CD4-positive, alpha-beta T cell treated with Interleukin-4 for 4 hours (primary cell): ENCODE measurements around the gene PIK3C2G.

Source experiments
- DNase-seq: peaks from one replicate; pipeline ENCODE4 v3.0.0-alpha.2; 2020

Gene PIK3C2G

DNA sequence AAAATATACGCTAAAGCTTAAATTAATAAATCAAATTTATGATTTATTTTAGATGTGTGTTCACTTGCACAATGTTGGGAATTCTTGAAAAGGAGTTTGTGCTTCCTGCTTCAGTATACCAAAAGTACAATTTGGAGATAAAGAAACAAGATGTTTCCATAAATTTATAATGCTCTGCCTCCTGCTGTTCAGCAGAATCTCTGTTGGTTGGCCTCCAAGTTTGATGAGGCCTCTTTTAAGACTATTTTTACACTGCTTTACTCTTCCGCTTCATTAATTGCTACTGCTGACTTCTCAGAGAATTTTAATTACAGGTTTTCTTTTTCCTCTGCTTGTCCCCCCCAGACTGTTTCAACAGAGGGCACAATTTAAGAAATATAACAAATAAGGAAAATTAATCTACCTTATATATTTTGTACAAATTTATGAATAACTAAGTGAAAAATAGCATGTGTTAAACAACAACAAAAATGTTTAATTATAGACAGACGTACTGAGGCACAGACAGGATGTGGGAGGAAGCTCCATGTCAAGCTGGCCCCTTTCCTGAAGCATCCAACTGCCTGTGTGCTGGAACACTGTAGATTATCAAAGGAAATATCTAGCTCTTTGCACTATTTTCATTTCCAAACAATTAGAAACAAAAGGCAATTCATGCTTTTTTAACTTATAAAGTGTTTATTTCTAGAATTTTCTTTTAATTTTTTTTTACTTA lies 83.9 kb downstream of the PIK3C2G start:
- no peak for DNase-seq

DNA sequence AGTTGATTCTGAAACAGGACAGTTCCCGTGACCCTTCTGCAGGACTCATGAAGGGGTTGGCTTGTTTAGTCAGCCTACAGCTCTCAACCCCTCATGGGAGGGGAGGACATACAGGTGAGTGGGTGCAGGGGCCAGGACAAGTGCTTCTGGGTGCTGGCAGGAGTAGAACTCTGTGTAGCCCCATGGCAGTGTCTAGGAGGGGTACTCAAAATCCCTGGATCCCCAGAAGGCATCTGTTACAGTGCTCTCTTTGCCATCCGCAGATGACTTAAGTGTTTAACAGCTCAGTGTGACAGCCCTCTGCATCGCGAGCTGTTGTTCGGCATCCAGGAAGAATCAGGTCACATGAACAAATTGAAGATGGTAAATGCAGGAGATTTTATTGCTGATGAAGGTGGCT lies 91.0 kb downstream of the PIK3C2G start:
- no peak for DNase-seq

DNA sequence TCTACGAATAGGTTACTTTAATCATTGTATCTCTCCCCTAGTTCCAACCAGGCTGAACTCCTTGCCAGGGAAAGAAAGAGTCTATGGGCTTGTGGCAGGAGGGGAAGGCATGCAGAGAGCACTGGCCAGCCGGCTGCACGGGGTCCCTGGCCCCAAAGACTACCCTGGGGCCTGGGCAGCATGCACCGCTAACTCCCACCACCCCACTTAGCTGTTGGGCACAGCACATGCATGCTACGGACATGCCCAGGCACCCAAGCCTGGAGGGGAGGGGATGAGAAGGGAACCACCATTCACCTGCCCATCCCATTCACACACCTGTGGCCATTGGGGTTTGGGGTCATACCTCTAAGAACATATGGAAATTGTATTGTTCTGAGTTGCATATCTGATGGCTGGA lies 94.1 kb downstream of the PIK3C2G start:
- DNase-seq = no peak

DNA sequence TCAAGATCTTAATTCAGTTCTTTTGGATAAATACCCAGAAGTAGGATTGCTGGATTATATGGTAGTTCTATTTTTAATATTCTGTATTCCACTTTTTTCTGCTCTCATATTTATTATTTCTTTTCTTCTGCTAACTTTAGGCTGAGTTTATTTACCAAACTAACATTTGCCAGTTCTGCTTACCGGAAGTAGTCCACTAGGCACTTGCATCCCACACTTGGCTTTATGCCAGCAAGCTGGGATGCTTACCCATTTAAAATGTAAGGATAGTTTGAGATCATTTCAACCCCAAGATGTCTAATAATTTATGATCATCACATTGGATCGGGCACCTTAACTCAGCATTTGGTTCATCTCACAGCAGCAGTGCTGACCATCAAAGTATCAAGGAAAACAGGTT lies 96.8 kb downstream of the PIK3C2G start:
- DNase-seq = no peak

DNA sequence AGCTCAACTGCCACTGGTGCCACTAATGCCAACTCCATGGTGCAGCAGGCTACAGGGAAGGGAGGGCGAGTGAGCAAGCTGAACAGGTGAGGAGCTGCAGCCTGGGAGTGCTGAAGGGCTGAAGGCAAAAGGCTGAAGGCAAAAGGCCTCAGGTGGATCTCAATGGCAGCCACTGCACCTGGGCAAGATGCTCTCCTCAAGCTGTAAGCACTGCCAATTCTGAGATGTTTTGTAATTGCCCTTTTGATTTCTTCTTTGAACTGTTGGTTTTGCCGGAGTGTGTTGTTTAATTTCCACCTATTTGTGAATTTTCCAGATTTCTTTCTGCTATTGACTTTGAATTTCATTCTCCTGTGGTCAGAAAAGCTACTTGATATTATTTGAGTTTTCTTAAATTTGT lies 97.6 kb downstream of the PIK3C2G start:
- no peak for DNase-seq

DNA sequence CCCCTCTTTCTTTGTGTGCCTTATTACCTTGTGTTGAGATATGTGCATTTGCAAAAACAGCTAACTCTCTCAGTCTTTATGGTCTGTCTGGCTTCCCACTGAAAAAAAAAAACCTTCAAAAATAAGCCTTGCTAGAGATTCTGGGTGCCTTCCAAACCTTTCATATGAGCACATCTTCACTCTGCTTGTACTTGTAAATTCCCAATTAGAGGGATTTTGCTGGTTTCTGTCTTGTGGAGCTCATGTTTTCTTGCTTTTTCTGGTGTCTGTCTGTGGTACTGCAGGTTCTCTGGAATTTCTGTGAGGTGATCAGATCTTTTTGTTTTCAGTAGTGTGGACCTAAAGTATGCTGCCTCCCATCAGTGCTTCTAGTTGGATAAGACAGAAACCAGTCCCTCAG lies 100.1 kb downstream of the PIK3C2G start:
- DNase-seq = no peak

DNA sequence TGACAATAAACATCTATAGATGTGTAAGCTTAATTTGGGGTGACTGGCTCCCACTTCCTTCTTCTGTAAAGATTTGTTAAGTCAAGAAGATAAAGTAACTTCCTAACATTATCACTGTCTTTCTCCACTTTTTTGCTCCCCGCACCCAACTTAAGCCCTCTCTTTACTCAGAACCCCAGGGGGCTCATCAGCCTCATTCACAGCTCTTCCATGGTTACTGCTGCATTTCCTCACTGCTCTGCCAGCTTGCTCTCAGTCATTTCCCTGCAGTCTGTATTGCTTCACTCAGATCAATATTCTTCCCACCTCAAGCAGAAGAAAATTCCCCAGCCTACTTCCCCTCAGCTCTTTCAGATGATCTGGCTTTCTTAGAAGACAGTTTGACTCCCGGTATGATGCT lies 102.0 kb downstream of the PIK3C2G start:
- DNase-seq = no peak

DNA sequence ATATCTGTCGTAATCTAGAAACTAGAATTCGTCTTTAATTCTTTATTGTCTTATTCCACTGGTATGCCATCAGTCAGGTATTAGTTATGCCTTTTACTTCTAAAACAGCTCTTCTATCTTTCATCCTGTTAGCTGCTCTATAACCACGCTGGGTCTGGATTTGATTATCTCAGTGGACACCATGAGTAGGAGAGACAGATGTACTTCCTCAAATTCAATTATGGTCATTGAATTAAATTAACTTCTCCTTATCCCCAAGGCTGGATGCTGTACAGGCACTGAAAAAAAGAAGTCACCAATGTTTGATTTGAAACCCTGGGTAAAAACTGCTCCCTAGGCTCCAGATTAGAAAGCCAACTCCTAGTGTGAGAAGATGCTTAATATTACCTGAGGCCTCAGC lies 107.3 kb downstream of the PIK3C2G start:
- no peak for DNase-seq

DNA sequence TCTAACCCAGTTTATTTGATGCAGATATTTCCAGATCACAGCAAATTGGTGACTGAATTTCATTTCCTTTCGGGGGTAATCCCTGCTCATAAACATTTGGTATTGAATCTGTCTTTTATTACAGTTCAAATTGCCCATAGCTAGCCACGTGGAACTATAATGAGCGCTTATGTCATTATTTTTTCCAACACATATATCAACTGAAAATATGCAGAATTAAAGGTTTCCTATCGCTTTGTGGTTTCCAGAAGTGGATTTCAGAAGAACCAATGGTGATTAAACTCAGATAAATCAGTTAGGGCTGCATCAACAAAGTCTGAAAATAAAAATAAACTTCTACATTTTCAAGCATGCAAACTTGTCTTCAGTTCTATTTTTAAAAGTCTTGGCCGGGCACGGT lies 111.9 kb downstream of the PIK3C2G start:
- DNase-seq = no peak

DNA sequence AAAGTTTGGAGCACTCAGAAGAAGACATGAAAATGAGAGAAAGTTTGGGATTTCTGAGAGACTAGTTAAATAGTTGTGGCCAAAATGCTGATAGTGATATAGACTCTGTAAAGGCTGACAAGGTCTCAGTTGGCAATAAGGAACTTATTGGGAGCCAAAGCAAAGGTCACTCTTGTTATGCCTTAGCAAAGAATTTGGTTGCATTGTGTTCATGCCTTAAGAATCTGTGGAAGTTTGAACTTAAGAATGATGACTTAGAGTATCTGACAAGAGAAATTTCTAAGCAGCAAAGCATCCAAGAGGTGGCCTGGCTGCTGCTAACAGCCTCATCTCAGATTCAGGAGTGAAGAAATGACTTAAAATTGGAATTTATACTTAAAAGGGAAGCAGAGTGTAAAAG lies 113.8 kb downstream of the PIK3C2G start:
- DNase-seq = no peak

DNA sequence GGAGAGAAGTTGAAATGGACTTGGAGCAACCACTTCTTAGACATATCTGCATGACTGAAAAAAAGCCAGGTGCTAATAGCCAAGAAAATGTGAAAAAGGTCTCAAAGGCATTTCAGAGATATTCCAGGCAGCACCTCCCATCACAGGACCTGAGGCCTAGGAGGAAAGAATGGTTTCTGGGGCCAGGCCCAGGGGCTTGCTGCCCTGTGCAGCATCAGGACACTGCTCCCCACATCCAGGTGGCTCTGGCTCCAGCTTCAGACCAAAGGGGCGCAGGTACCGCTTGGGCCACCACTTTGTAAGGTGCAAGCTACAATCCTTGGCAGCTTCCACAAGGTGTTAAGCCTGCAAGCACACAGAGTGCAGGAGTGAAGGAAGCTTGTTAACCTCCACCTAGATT lies 114.3 kb downstream of the PIK3C2G start:
- no peak for DNase-seq

DNA sequence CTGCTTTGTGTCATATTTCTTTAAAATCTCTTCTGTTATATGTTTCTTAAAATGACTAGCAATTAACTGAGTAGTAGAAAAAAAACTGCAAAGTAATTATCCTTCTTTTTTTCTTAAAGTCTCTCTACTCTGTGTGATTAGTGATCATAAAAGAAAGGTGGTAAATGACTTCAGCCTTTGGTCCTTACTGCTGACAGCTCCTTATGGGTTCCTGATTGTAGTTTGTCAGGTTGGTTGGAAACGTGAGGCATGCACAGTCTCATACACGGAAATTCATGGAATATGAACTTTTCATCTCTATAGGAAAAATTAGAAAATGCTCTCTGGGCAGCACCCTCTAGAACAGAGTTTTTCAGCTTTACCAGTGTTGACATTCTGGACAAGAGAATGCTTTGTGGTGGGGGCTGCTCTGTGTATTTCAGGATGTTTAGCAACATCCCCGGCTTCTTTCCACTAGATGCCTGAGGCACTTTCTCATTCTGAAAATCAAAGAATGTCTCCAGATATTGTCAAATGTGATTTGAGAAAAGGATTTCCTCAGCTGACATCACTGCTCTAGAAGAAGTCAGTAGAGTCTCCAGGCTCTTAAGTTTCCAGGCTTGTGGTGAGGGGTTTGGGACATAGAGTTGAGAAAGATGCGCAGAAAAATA lies 121.0 kb downstream of the PIK3C2G start:
- no peak for DNase-seq

DNA sequence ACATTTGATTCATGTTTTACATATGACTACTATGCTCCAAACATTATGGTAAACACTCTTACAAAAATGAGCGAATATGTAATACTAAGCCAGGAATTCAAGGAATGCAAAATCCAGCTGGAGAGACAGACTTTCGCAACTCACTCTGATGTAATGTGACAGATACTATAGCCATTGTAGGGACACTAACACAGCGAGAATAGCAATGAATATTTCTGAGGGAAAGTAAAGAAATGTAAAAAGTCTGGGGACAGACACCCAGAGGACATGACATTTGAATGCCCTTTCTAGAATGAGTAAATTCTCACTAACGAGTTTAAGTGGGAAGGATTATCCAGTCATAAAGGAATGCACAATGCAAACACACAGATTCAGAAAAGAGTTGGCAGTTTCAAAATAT lies 121.9 kb downstream of the PIK3C2G start:
- DNase-seq = no peak

DNA sequence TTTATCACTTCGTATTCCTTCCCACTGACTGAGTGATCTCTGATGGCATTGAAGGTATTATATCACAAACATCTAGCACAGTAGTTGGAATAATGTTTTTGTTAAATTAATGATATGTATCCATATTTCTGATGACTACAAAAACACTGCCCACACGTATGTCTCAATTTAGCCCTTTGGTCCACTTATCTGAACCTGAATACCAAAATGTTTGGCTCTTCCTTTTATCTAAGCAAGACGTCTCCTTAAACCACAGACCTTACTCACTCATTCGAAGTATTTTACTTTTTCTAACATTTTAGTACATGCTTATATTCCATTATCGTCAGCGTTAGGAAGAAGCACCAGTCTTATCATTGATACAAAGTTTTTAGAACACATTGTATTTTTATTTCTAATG lies 126.4 kb downstream of the PIK3C2G start:
- no peak for DNase-seq

DNA sequence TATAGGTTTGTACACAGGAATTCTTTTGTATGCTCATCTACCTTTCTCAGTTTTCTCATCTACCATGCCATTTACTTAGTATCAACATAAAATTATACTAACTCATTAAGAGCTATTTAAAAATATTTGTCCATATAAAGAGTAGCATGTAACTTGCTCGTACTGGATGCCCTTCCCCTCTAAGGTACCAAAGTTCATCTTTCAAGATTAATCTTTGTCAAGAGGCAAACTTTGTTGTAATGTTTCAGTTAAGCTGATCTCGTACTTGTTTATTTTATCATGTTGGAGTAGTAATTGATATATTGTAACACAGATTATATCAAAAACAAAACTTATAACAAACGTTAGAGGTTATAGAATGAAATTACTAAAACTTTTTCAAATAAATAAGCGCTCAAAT lies 128.5 kb downstream of the PIK3C2G start:
- no peak for DNase-seq

DNA sequence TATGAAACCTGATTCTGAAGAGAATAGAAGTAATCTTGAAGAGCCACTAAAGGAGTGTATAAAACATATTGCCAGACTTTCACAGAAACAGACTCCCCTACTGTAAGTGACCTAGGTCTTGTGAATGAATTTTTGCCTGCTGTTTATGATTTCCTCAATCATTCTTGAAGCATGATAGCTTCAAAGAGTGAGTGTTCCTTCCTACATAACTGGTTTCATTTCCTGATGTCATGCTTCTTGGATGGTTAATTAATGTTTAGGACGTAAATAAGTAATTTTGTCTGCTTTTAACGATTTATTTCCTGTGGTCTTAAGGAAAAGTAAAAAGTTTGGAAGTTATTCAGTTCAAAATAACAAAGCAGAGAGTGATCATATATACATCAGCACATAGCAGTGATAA lies 129.8 kb downstream of the PIK3C2G start:
- no peak for DNase-seq

DNA sequence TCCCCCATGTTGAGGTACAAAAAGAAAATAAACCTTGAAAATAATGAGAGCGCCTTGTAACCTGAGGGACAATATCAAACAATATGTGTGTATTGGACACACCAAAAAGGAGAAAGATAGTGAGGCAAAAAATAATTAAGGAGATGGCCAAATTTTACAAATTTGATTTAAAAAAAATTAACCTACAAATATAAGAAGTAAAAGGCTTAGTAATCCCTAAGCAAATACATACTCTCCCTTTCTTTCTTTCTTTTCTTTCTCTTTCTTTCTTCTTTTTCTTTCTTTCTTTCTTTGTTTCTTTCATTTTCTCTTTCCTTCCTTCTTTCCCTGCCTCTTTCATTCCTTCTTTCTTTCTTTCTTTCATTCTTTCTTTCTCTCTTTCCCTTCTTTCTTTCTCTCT lies 133.4 kb downstream of the PIK3C2G start:
- DNase-seq = no peak

DNA sequence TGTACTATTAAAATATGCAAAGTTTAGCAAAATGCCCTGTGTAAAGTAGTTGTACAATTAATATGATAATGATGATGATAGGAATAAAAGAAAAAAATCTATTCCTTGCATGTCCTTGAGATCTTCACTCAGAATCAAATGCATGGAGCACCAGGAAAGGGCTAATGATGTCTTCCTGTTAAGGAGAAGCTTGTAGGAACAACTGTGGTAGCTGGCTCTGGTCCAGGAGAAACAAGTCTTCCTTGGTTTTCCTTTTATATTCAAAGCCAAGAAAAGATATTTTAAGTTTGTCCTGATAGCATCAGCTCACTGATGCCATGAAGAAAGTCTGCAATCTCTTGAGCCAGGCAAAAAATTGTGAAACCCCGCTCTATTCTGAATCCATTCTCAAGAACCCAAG lies 138.9 kb downstream of the PIK3C2G start:
- DNase-seq = no peak

DNA sequence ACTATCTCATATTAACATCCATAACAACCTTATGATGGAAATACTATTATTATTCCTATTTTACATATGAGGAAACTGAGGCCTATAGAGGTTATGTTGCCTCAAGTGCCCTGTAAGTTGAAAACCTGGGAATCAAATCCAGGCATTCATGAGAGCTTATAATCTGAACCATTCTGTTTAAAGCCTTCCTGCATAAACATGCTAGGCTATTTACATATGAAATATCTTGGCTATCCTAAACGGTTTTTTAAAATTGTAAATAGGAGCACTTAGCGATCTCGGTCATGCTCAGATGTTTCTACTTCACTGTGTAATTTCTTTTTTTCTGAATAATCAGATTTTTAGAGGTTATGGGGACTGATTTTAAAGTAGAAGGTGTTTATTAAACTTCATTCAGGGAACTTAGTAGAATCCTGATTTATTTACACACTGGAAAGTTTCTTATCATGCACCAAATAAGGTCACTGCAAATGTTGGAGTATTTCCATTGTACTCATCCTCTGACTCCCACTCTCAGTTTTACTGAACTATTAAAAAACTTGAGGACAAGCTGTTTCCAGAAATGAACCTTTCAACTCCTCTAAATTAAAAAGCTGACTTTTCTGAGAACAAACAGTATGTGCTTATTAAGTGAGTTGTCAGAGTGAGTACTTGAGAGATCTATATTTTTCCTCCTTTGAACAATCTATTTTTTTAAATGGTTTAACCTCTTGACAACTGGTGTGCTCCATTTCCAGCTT lies 141.7 kb downstream of the PIK3C2G start:
- DNase-seq = no peak

DNA sequence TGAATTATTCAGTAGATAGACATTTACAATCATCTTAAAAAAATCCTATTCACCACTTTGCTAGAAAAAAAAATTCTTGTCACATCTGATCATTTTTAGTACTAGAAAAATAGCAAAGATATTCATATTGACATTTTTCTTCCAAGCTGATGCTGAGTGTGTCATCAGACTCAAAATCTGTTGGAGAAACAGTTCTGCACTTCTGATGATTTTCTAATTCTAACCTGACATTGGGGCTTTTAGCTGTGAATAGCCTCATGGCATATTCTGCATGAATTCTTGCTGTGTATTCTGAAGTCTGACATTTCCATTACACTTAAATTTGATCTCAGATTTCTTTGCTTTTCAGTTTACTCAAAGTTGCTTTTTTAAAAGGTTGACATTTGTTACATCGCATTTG lies 150.1 kb downstream of the PIK3C2G start:
- no peak for DNase-seq

DNA sequence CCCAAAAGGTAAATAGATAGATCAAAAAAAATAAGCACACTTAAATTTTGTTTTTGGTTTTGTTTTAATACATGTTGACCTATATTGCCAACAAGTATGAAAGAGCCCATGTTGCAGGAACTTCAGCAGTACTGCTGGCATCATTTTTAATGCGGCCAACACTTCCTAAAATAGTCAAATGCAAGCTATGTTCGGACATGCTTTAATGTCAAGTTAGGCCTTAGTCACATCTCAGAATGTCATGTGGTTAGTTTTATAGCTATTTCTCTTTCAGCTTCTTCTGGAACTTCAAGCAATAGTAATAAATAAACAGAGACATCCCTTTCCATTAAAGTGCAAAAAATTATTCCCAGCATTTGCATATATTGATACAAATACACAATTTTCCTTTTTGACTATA lies 153.4 kb downstream of the PIK3C2G start:
- DNase-seq = no peak

DNA sequence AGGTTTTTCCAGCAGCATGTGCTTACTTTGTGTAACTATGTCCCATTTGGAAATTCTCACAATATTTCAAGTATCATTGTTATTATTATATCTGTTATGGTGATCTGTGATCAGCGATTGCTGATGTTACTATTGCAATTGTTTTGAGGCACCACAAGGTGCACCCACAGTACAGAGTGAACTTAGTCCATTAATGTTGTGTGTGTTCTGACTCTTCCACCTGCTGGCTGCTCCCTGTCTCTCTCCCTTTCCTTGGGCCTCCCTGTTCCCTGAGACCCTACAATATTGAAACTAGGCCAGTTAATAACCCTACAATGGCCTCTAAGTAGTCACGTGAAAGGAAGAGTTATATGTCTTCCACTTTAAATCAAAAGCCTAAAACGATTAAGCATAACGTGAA lies 153.9 kb downstream of the PIK3C2G start:
- DNase-seq = no peak

DNA sequence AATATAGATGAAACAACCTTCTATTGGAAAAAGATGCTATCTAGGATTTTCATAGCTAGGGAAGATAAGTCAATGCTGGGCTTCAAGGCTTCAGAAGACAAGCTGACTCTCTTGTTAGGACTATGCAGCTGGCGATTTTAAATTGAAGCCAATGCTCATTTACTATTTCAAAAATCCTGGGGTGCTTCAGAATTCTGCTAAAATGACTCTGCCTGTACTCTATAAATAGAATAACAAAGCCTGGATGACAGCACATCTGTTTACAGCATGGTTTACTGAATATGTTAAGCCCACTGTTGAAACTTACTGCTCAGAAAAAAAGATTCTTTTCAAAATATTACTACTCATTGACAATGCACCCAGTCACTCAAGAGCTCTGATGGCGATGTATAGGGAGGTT lies 155.1 kb downstream of the PIK3C2G start:
- DNase-seq = no peak

DNA sequence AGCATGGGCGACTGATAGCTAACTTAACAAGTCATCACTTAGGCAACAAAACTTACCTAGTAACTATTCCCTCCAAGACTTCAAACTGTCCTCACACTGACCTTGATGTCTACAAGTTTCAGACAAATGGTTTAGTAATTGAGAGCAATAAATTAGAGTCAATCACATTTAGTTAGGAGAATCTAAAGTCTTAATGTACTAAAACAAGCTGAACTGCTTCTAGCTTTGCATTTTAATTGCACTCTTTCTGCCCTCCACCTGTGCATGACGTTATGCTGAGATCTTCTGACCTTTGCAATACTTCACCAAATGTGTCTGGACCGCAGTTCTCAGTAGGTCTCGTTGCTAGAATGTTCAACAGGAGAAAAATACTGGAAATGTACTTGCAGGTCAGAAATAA lies 158.0 kb downstream of the PIK3C2G start:
- no peak for DNase-seq
